NCI-H510A treated with DMSO at 0.1 percent for 48 hours (cell line): Measurements from ENCODE around the gene AP2A2.

Experiments used
- DNase-seq: peaks from one replicate; lab custom pipeline; 2025; lab: John Stamatoyannopoulos, UW

The AP2A2 gene

DNA sequence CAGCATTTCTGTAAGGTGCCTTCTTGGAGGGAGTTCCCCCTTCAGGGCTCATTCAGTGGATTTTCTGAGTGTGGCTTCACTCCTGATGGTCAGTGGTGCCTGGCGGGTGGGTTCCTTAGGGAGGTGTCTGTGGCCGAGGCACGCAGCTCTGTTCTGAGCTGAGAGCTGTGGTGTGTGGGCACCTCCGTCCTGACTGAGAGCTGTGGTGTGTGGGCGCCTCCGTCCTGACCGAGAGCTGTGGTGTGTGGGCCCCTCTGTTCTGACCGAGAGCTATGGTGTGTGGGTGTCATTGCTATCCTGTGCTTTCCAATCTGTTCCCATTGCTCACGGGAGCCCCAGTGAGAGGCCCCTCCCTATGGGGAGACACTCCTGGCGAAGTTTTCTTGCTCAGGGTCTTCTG, 71.0 kb downstream of the AP2A2 start:
- no peak for DNase-seq

DNA sequence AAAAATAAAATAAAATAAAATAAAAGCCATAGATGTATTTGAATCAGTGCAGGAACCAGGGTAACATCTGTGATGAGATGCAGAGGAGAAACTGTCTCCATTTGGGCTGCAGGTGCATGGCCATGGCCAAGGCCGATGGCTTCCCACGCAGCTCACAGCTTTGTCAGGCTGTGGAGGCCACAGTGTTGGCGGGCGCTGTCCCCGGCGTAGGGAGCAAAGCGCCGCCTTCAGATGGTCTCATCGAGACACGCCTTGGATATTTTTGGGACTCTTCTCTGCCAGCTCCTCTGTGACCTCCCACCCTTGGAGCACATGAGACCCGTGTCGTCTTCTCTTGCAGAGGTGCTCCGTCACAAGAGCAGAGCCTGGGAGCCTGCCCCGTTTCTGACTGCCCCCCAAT, 72.2 kb downstream of the AP2A2 start:
- DNase-seq = no peak

DNA sequence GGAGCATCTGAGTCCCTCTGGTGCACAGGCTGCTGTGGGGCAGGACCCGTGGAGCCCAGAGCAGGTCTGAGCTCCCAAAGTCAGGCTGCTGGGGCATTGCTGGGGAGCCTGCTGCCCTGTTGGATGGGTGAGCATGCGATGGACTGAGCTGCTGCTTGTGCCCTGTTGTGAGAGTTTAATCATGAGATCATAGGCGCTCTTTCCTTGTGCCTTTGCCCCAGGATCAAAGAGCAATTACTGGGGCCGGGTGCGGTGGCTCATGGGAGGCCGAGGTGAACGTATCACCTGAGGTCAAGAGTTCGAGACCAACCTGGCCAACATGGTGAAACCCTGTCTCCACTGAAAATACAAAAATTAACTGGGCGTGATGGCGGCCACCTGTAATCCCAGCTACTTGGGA, 73.3 kb downstream of the AP2A2 start:
- no peak for DNase-seq

DNA sequence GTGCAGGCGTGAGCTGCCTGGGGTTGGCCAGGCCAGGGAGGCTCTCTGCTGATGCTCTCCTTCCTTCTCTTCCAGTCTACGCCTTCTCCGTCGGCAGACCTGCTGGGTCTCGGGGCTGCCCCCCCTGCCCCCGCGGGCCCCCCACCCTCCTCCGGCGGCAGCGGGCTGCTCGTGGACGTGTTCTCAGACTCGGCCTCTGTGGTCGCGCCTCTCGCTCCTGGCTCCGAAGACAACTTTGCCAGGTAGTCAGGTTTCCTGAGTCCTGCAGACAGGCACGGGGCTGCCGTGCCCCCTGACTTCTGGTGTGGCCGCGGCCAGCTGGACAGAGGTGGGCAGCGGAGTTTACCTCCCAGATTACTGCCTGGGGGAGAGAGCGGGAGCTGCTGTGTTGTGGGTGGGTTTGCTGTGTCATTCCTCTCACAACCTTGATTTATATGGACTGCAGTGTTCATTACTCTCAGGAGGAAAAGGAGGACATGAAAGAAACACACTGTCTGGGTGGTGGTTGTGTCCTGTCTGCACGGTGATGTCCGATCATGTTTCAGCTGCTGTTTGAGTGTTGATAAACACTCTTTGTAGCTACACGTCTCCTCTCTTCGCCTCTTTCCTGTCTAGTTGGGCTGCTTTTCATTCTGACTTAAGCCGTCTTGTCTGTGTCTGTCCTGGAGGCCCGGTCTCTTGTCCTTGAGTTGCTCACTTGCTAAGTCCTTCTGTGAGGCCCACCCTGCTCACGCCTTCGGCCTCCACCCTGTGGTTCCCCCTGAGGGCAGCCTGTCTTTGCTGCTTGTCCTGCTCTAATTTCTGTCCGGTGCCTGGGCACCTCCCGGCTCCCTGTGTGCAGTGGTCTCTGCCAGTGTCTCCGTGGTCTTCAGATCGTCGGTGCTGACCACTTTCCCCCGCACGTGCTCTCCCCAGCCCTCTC, 74.9 kb downstream of the AP2A2 start:
- peak; percentile 32 for DNase-seq

DNA sequence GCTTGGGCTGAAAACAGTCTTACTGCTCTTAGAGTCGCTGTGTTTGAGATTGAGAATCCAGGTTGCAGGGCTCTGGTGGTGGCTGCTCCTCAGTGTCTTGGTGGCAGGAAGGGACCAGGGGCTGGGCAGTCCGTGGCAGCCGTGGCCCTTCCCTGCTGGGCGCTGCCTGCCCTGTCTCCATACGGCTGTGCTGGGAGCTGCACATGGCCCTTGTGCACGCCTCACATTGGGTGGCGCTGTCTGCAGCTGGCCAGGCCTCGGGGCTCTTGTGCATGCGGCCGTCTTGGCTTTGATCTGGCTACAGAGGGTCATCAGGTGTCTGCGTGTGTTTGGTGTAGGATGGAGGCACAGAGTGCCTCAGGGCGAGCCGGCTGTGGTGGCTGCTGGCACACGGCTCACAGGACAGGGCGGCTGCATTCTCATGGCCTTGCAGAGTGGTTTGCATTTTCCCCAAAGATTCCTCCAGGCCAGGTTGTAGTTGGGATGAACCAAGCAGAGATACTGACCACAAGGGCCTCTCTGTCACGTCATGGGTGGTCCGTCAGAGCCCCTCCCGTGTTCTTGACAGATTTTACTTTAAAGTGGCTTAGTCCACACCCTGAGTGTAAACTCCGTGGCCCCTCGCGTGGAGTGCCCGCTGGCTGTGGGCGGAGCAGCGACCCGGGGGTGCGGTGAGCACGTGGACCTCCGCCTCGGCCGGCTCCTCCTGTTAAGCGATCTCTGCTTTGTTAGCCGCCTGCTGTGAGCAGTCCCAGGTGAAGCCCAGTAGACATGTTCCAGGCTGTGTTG, 76.1 kb downstream of the AP2A2 start:
- no peak for DNase-seq

DNA sequence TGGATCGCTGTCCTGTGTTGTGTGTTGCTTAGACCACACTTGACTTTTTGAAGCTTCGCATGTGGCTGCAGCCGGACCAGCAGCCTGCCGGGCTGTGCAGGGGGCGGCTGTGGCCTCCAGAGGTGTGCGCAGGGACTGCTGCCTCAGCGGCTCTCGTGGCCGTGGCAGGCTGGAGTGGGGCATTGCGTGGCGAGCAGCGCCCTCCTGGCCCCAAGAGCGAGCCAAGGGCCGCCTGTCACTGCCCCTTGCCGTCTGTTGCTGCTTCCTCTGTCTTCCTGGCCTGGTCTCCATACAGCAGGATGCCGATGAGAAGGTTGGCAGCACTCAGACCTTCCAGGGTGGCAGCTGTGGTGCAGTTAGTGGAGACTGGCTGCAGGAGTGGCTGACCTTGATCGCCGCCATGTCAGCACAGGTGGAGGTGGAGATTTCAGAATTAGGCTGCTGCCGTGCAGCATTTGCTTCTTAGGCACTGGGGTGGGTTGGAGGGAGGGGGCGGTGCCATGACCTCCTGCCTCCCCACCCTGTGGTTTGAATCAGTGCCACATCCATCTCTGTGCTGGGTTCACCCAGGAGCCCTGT, 76.8 kb downstream of the AP2A2 start:
- DNase-seq = no peak

DNA sequence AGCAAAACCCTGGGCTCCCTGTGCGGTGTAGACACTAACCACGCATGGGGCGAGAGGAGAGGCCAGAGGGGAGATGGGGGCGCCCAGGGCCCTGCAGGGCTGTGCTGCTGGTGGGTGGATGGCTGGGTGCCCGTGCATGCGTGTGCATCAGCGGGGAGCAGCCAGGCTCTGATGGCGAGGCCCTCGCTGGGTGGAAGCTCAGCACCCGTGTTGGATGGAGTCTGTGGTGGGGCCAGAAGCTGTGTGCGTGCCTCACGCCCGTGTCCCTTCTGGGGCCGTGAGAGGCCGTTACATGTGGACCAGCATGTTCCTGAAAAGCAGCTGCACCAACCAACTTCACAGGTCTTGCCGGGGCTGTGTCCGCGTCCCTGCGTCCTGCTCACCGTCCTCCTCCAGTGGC, 77.5 kb downstream of the AP2A2 start:
- DNase-seq = no peak

DNA sequence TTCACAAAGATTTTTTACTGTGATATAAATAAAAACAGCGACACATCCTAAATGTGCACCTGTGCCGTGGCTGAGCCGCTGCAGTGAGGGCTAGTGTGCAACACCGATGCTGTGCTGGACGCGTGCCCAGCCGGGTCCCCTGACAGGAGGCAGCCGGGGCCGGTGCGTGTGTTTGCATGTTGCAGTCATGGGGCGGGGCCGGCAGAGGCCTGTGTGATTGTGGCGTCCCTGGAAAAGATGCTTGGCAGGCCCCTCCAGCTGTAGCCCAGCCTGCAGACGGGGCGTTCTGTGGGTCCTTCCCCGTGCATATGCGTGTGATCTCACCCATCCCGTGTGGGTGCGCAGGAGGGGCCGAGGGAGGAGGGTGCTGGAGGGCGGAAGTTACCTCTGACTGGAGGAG, 80.3 kb downstream of the AP2A2 start:
- DNase-seq = peak; percentile 62

DNA sequence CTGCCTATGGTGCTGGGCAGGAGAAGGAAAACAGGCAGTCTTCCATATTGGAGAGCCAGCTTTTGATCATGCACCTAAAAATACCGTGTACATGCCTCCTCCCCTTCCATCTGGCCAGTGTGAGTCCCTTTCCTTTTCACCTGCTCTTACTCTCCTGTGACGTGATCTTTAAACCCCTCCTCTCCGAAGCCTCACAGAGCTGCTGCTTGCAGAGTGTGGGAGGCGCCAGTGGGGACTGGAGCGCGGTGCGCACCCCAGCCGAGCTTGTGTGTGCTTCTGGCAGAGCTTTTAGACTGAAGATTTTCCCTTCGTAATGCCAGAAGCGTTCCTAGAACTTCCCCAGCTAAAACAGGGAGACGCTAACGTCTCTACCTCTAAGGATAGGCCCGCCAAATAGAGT, 81.1 kb downstream of the AP2A2 start:
- DNase-seq = peak; percentile 89

DNA sequence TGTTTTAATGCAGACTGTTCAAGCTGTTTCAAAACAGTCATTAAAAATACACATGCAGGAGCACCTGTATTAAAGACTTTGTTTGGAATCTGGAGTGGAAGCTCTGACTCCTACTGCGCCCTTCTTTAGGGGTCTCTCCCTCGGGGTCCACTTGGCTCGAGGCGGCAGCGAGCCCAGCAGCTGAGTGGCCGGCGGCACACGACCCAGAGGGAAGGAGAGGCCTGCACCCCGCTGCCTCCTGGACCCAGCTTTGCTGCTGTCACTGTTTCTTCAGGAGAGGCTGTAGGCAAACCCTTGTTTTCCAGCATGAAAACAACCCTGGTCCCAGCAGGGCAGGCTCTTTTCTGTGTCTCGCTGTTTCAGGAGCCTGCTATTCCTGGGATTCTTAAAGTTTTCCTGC, 81.6 kb downstream of the AP2A2 start:
- DNase-seq = no peak

DNA sequence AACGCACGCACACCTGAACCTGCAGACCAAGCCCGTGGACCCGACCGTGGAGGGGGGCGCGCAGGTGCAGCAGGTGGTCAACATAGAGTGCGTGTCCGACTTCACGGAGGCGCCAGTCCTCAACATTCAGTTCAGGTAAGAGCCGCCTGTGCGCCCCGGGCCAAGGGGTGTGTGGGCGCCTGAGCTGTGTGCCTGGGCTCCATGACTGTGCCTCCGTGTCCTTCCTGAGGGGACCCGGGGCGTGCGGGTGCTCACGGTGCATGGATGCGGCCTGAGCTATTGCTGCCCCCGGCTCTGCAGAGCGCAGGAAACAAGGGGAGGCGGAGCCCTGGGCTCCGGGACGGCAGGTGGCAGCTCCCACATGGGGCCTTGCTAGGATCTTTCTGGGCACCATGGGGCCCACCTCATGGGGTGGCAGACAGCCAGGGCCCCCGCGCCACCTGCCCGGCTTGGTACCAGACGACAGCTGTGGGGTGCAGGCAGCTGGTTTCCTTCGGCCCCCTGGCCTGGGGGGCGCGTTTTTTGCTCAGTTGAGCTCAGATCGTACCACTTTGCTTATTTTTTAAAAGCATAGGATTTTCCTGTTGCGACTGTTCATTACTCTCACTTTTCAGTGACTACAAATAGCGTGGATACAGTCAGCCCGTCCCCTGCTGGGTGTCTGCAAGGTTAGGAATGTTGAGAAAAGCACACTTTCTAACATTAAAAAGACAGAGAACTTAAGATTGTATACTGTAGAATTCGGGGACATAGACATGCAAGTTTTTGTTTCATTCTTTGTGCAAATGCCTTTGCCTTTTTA, 82.5 kb downstream of the AP2A2 start:
- DNase-seq = peak; percentile 17

DNA sequence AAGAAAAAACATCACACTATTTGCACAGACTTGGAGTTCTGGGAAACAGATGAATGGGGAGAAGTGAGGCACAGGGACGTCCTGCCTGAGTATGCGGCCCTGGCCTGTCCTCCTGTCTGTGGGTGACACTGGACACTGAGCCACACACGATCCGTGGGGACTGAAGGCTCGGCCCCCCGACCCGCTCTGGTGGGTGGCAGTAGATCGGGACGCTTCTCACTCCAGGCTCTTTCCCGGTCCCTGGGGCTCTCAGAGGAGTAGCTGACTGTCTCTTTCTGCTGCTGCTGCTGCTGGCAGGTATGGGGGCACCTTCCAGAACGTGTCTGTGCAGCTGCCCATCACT, 83.1 kb downstream of the AP2A2 start:
- DNase-seq = no peak

DNA sequence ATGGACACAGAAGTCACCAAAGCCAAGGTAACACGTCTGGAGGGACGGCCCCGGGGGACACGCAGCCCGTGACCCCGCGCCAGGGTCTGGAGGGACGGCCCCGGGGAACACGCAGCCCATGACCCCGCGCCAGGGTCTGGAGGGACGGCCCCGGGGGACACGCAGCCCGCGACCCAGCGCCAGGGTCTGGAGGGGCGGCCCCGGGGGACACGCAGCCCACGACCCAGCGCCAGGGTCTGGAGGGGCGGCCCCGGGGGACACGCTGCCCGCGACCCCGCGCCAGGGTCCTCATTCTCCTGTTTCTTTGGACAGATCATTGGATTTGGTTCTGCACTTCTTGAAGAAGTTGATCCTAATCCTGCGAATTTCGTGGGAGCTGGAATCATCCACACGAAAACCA, 83.7 kb downstream of the AP2A2 start:
- DNase-seq = no peak

DNA sequence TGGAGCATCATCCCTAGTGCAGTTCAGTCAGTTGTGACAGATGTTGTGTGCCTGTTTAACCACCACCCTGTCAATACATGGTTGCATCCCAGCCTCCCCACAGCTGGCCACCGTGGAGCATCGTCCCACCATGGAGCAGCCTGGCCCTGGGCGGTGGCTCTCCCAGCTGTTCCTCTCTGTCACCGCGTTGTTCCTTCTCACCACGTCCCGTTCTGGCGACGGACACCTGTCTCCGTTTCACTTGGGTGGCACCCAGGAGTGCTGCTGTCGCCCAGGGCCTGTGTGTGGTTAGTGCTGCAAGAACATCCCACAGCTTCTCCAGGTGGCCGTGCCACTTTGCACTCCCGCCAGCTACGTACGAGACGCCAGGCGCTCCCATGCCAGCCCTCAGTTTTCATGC, 84.3 kb downstream of the AP2A2 start:
- DNase-seq = peak; percentile 29

DNA sequence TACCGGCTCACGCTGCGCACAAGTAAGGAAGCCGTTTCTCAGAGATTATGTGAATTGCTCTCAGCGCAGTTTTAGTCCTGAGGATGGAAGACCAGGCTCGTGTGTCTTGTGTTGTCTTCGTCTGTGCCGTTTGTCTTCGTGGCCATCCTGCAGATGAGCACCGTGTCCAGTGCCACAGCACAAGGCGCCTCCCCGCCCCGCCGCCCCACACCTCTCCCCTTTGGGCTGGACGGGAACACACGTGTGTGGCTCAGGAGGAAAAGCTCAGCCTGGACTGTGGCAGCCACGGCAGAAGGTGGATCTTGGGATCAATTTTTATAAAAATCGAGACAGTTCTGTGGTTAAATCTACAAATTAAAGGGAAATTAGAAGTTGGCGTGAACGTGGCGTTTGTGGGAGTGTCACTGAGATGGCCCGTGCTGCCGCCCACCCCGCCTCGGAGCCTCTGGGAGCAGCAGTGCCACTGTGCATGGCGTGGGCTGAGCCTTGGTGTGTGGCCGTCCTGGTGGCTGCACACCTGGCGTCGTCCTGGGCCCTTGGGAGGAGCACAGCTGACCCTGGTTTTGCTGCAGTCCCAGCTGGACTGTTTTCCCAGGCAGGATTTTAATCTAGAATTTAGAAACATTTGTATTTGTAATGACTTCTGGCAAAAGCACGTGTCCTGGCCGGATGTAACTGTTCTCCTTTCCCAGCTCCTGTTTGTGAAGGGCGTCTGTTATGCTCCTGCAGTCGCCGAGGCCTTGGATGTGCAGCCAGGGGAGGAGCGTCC, 85.1 kb downstream of the AP2A2 start:
- DNase-seq = no peak

DNA sequence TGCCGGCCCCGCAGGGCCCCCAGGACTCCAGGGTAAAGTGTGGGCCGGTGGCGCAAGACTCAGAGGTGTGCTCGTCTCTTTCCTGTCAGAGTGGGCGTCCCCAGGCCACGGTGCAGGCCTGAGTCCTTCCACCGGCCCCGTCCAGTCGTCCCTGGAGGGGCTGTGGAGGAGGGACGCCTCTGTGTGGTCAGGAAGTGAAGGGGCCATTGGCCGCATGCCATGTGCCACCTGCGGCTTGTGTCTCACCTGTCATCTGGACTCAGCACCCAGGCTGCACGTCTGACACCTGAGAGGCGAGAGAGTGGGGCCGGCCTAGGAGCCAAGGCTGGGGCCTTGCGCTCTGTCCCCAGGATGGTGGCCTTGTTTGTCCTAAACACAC, 85.6 kb downstream of the AP2A2 start:
- peak; percentile 46 for DNase-seq

DNA sequence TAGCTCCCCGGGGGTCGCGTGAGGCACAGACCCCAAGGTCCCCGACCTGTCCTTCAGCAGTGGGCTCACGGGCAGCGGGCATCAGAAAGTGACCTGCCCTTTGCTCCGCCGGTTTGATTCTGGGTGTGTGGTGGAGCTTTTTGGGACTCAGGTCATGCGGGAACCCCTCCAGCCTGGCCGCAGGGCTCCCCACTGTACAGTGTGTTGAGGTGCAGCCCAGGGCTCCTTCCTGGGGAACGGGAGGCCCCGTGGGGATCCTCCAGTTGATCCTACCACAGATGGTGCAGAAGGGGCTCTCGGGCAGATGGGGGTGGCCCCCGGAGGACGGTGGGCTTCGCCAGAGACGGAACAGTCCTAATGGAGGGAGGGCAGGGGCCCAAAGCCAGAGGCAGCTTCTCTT, 86.6 kb downstream of the AP2A2 start:
- no peak for DNase-seq

DNA sequence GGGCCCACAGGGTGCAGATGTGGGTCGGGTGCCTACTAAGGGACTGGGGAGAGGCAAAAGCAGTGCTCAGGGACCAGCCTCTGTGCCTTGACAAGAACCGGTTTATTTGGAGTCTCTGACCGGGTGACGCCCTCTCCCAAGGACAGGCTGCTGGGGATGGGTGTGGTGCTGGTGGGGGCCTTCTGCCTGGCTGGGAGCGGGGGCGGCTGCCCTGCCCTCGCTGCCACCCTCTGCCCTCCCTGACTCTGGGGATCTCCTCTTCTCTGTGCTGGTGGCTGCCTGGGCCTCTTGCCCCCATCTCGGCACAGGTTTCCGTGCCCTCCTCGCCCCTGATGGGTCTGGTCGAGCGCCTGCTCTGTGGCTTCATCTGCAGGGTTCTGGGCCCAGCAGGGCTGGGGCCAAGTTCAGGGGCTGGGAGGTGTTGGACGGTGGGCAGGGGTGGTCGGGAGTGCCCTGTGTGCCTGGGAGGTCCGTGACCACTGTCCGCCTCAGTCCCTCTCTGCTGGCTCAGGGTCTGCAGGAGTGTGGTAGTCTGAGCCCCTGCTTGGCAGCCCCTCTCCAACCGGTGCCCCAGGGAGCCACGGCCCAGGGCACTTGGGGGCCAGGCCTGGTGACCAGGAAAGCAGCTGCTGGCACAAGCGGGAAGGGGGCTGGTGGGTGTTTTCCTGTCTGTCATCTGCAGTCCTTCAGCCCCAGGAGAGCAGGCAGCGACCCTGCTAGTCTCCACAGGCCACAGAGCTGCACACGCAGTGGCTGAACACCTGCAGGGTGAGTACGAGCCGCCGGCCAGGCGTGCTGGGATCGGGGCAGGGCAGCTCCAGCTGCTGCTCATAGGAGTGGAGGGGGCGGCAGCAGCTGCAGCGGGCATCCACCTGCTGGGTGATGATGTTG, 87.3 kb downstream of the AP2A2 start:
- peak; percentile 78 for DNase-seq

DNA sequence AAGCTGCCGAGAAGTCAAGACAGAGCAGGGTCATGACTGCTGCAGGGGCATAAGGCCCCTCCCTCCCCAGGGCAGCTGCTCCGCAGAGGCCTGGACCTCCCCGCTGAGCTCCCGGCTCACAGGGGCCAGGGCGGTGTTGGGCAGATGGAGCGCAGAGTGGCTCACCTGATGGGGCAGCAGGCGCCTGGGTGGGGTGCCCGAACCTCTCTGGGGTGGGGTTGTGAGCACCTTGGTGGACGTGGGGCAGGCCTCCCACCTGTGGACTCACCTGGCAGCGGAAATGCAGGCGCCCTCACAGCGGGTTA, 87.9 kb downstream of the AP2A2 start:
- DNase-seq = no peak

DNA sequence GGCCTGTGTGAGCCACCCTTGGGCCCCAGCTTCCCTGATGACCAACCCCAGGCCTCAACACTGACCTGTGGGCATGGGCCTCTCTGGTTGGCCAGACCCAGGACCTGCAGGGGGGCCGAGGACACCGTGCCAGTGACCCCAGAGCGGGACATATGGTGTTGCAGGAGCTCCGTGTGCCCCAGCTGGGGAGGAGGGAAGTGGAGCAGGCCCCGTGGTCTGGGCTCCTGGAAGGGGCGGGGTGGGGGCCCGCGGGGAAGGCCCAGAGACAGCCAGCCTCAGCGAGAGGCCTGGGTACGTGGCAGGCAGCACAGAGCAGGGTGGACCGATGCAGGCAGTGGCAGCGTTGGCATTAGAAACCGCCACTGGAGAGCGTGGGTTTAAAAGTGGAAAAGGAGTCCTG, 88.6 kb downstream of the AP2A2 start:
- no peak for DNase-seq

DNA sequence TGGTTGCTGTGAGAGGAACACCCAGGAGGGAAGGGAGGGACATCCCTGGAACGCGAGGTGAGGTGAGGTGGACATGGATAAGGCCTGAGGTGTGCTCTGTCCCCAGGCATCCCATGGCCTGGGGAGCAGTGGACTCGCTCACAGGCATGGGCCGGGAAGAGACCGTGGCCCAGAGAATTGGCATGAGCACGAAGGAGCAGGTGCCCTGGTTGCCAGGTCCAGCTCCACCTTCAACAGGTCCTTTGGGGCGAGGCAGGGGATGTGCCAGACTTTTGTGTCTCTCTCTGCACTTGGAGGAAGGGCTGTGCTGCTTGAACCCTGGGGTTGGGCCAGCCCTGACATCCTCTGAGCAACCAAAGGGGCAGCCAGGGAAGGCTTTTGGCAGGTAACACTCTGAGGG, 89.4 kb downstream of the AP2A2 start:
- no peak for DNase-seq
